ENCODE measurements around the gene RSPH6A. TPM values are rescaled to one million over a fixed set of nuclear protein-coding genes. Genes with fewer than 3 reads are reported as not detected.

Gene RSPH6A
- polyA plus RNA-seq, 1 donor from 2014 or later, result not detected

GRCh38 chr19:45764945-45765701, 50.0 kb downstream of the RSPH6A start:
- H3K27me3 ChIP-seq (ENCODE audit: insufficient read depth, low read depth, low read length), result peaks cover 22% of the 10 kb centered on the region
- H3K9me2 ChIP-seq (ENCODE audit: insufficient read depth, low read length), result no peaks in the 10 kb centered on the region
- H3F3A ChIP-seq (ENCODE audit: insufficient read depth, low read length, poor library complexity, severe bottlenecking), result no peaks in the 10 kb centered on the region
- no peaks in the 10 kb centered on the region for H3K79me2 ChIP-seq (replicated peaks; ENCODE audit: insufficient read depth, low read length)
- no peaks in the 10 kb centered on the region for H3K9me3 ChIP-seq (ENCODE audit: low read length)
- peak overlapping the region; percentile 2 for H3K4me3 ChIP-seq (ENCODE audit: low read length)
- peak overlapping the region; percentile 30 for H3K9ac ChIP-seq (ENCODE audit: low read length)
- H3K4me2 ChIP-seq (ENCODE audit: low read length), result no peak overlapping the region
- TF ChIP-seq CTCF (IDR thresholded peaks at IDR 0.05; ENCODE audit: poor library complexity, severe bottlenecking) (no peak), TAF1 (IDR thresholded peaks at IDR 0.05; ENCODE audit: low read depth) (no peak), RAD21 (conservative IDR thresholded peaks at IDR 0.05) (no peak), REST (IDR thresholded peaks at IDR 0.05; ENCODE audit: borderline replicate concordance) (no peak), MXI1 (conservative IDR thresholded peaks at IDR 0.05; ENCODE audit: poor library complexity, severe bottlenecking) (no peak), EP300 (conservative IDR thresholded peaks at IDR 0.05; ENCODE audit: poor library complexity, severe bottlenecking) (no peak), EZH2 (IDR thresholded peaks at IDR 0.05; ENCODE audit: borderline replicate concordance, insufficient read depth, low read length, poor library complexity, severe bottlenecking) (no peak), SMC3 (conservative IDR thresholded peaks at IDR 0.05; ENCODE audit: poor library complexity) (no peak), POLR2AphosphoS5 (IDR thresholded peaks at IDR 0.05) (no peak)
- no peaks in the 10 kb centered on the region for H4K20me1 ChIP-seq (ENCODE audit: insufficient read depth)
- no peaks in the 10 kb centered on the region for H3K36me3 ChIP-seq (ENCODE audit: insufficient read depth, low read length)
- no peak overlapping the region for H2AFZ ChIP-seq (ENCODE audit: low read depth, low read length)
- H3K27ac ChIP-seq (ENCODE audit: low read length), result no peak overlapping the region

- TF ChIP-seq REST (IDR thresholded peaks at IDR 0.05; ENCODE audit: borderline replicate concordance), result no peak
- no peak overlapping the region for H3K4me2 ChIP-seq (ENCODE audit: low read length)
- H2AFZ ChIP-seq (ENCODE audit: low read depth, low read length), result no peak overlapping the region
- no peaks in the 10 kb centered on the region for H3K36me3 ChIP-seq (ENCODE audit: insufficient read depth, low read length)
- H3K4me3 ChIP-seq (ENCODE audit: low read length), result peak overlapping the region; percentile 2
- H3K9ac ChIP-seq (ENCODE audit: low read length), result peak overlapping the region; percentile 30
- no peaks in the 10 kb centered on the region for H3K9me2 ChIP-seq (ENCODE audit: insufficient read depth, low read length)
- H3K79me2 ChIP-seq (replicated peaks; ENCODE audit: insufficient read depth, low read length), result no peaks in the 10 kb centered on the region
- H4K20me1 ChIP-seq (ENCODE audit: insufficient read depth), result no peaks in the 10 kb centered on the region
- no peaks in the 10 kb centered on the region for H3K9me3 ChIP-seq (ENCODE audit: low read length)
- no peaks in the 10 kb centered on the region for H3F3A ChIP-seq (ENCODE audit: insufficient read depth, low read length, poor library complexity, severe bottlenecking)
- H3K27me3 ChIP-seq (ENCODE audit: insufficient read depth, low read depth, low read length), result peaks cover 22% of the 10 kb centered on the region
- H3K27ac ChIP-seq (ENCODE audit: low read length), result no peak overlapping the region
Measured at GRCh38 chr19:45764475-45764874, 50.6 kb downstream of the RSPH6A start.
